GM06990 (cell line): ENCODE results near the gene WDR45B.
A peak's percentile ranks its signal among the peaks of the same experiment; 100 is the strongest.

Experiments used
- DNase-seq: peaks from one replicate; pipeline ENCODE4 v3.0.0-alpha.2; 2011; ENCODE audit not compliant: insufficient read length; ENCODE audit errors: extremely low read depth
- H3K27me3 ChIP-seq: replicated peaks from 2 replicates; pipeline ENCODE4 v1.6.0; 2011; ENCODE audit warnings: low read length; ENCODE audit not compliant: control insufficient read depth, insufficient read depth
- H3K36me3 ChIP-seq: 2 replicates; pipeline ENCODE4 v1.5.1; 2011; ENCODE audit warnings: low read length; ENCODE audit not compliant: control insufficient read depth, insufficient read depth
- H3K4me3 ChIP-seq: replicated peaks from 2 replicates; pipeline ENCODE4 v1.5.1; 2011; ENCODE audit warnings: low read depth, mild to moderate bottlenecking, control low read depth, low read length
- CTCF ChIP-seq: IDR thresholded peaks from 2 replicates; pipeline ENCODE4 v1.5.1; 2011; ENCODE audit warnings: low read length, control low read depth, mild to moderate bottlenecking, inconsistent platforms; ENCODE audit not compliant: insufficient read depth, poor library complexity, severe bottlenecking

Gene WDR45B

GRCh38 chr17:82675476-82676245 lies 27.4 kb upstream of the WDR45B start:
- Histone ChIP-seq H3K36me3 (no peaks in the 10 kb centered on the region), H3K27me3 (no peaks in the 10 kb centered on the region), H3K4me3 (no peak overlapping the region)
- DNase-seq: no peak
- TF ChIP-seq CTCF: no peak

GRCh38 chr17:82674656-82675475 lies 26.6 kb upstream of the WDR45B start:
- no peak for DNase-seq
- Histone ChIP-seq H3K36me3 (no peaks in the 10 kb centered on the region), H3K27me3 (no peaks in the 10 kb centered on the region), H3K4me3 (no peak overlapping the region)
- TF ChIP-seq CTCF: no peak

- no peak for TF ChIP-seq CTCF
Observed at GRCh38 chr17:82670661-82671450, 22.6 kb upstream of the WDR45B start.

GRCh38 chr17:82668631-82669099 lies 20.4 kb upstream of the WDR45B start:
- H3K4me3 ChIP-seq: no peak overlapping the region
- TF ChIP-seq CTCF: peak; percentile 77
- no peaks in the 10 kb centered on the region for H3K27me3 ChIP-seq
- no peaks in the 10 kb centered on the region for H3K36me3 ChIP-seq
- peak; percentile 51 for DNase-seq

More at GRCh38 chr17:82670661-82671450, 22.6 kb upstream of the WDR45B start:
- H3K36me3 ChIP-seq: no peaks in the 10 kb centered on the region
- no peaks in the 10 kb centered on the region for H3K27me3 ChIP-seq
- no peak overlapping the region for H3K4me3 ChIP-seq
- DNase-seq: no peak

GRCh38 chr17:82668024-82668630 lies 19.9 kb upstream of the WDR45B start:
- TF ChIP-seq CTCF: no peak
- no peaks in the 10 kb centered on the region for H3K27me3 ChIP-seq

More at GRCh38 chr17:82668024-82668630, 19.9 kb upstream of the WDR45B start:
- no peaks in the 10 kb centered on the region for H3K36me3 ChIP-seq
- no peak for DNase-seq
- H3K4me3 ChIP-seq: no peak overlapping the region
